ENCODE measurements around the gene SLC2A14.
"Not testable (repeated sequence)": the region's sequence is repeated elsewhere in the genome, so short reads cannot be mapped to it uniquely, and the experiment has no call there.

Gene SLC2A14

DNA sequence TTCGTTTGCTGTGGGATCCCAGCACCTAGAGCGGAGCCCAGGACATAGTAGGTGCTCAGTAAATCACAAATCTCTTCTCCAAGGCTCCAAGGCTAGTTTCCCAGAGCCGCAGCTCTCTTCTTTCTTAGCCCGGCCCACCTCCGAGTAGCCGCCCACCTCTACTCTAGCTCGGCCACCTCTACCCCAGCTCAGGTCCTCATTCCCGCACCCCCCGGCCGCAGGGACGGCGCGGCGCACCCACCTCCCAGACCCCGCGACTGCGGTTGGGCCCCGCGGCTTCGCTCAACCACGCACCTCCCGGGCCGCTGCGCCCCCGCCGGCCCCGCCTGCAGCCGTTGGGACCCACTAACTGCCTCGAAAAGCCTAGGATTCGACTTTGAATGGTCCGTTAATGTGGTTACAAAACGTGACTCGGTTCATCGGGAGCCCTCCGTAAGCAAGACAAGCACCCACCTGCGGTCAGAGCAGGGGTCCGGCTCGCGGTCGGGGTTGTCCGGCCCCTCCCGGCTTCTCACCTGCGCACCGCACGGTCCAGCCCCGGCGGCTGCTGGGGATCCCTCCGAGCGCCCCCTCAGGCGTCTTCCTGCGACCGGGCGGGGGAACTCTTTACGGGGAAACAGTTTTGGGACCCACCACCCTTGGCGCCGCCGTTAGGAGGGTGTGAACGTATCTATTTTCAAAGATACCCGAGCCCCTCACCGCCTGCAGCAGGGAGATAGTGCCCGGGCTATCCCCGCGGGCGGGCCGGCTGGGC is at the start of gene SLC2A14:
SLC2A14 (minus strand) TSS at position 350 of the 754 bp plus-strand sequence. CDS start 3,035 bp downstream, outside the sequence.
- no peak for DNase-seq (ENCODE audit: low read depth)

DNA sequence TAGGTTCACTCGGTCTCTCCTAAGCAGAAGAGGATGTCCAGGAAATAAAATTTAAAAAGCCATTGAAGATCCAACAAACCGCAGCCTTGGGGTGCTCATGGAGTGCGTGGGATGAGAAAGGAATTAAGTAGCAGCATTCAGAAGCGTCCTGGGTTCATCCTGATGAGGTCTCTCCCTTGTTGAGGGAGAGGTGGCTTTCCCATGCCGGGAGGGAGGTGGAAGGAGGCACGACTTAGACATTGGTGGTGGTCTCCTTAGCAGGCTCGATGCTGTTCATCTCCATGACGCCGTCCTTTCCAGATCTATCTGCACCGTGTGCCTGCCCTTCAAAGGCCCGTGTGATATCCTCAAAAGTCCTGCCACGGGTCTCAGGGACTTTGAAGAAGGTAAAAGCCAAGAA is 48.5 kb upstream of the SLC2A14 start:
- DNase-seq (ENCODE audit: low read depth): not testable (repeated sequence)

DNA sequence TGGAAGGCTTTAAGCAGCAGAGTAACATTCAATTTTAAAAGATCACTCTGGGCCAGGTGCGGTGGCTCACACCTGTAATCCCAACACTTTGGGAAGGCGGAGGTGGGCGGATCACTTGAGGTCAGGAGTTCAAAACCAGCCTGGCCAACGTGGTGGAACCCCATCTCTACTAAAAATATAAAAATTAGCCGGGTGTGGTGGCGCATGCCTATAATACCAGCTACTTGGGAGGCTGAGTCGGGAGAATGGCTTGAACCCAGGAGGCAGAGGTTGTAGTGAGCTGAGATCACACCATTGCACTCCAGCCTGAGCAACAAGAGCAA is 45.5 kb upstream of the SLC2A14 start:
- DNase-seq (ENCODE audit: low read depth): not testable (repeated sequence)

DNA sequence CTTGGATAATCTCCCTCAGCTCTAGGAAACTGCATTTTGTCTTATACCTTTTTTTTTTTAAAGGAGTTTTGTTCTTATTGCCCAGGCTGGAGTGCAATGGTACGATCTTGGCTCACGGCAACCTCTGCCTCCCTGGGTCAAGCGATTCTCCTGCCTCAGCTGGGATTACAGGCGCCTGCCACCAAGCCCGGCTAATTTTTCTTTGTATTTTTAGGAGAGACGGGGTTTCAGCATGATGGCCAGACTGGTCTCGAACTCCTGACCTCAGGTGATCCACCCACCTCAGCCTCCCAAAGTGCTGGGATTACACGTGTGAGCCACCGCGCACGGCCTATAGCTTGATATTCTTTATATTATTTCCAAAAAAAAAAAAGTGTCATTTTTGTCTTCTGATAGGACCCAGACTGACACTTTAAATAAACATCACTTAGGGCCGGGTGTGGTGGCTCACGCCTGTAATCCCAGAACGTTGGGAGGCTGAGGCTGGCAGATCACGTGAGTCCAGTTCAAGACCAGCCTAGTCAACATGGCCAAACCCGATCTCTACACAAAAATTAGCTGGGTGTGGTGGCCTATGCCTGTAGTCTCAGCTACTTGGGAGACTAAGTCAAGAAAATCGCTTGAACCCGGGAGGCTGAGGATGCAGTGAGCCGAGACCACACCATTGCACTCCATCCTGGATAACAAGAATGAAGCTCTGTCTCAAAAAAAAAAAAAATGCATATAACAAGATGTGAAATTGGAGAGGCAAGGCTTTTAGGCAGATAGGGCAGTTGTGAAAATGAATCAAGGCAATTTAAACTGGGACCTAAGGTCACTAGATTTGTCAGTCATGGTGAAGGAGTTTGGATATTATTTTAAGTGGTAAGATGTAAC is 44.9 kb upstream of the SLC2A14 start:
- no peak for DNase-seq (ENCODE audit: low read depth)

DNA sequence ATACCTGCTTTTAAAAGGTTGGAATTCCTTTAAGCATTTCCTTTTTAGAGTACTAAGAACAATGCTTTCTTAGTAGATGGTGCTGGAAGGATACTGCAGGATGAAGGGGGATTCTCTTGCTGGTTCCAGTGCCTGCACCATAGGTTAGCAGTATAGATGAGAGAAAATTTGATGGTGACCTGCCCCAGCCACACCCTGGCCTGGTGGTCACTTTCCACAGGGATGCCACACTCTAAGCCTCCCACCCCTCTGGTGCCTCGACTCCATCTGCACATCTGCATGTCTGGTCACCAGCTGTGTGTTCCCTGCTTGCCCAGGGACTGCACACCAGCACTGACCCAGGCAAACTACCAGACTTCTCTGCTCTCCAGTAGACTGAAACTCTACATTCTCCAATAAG is 44.2 kb upstream of the SLC2A14 start:
- DNase-seq (ENCODE audit: low read depth): no peak

DNA sequence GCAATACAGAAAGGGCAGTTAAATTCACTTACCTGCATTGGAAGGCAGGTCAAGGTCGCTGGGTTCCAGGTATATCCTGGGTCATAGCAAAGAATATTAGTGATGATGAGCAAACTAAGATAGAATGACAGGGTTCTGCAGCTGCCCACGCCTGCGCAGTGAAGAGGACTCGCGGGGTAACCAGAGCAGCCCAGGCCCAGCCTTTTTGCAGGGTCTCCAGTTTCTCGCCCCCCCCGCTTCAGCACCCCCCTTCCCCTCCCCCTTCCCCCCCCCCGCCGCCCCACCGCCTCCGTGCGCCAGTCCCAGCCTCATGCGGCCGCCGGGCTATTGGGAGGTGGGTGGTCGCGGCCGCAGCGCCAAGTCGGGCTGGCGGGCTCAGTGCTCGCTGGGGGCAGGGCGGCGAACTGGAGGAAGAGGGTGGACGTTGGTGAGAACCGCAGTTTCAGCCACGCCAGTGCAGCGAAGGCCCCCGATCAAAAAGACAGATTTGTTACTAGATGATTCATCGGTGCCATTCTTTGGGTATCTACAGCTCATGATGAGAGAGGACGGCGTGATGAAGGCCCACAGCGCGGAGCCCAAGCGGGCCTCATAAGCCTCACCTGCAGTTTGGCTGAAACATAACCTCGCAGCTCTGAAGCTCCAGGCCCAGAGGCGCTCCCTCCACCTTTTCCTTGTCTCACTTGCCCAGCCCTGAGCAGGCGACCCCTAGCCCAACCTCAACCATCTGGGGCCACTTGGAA is 43.1 kb upstream of the SLC2A14 start:
- peak; percentile 14 for DNase-seq (ENCODE audit: low read depth)

DNA sequence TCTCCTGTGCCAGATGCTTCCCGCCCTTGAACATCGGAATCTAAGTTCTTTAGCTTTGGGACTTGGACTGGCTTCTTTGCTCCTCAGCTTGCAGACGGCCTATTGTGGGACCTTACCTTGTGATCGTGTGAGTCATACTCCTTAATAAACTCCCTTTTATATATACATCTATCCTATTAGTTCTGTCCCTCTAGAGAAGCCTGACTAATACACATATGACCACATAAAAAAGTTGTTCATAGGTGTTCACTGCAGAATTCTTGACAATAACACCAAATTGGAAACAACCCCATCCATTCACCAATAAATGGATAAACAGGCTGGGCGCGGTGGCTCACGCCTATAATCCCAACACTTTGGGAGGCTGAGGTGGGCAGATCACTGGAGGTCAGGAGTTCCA is 37.4 kb upstream of the SLC2A14 start:
- not testable (repeated sequence) for DNase-seq (ENCODE audit: low read depth)

DNA sequence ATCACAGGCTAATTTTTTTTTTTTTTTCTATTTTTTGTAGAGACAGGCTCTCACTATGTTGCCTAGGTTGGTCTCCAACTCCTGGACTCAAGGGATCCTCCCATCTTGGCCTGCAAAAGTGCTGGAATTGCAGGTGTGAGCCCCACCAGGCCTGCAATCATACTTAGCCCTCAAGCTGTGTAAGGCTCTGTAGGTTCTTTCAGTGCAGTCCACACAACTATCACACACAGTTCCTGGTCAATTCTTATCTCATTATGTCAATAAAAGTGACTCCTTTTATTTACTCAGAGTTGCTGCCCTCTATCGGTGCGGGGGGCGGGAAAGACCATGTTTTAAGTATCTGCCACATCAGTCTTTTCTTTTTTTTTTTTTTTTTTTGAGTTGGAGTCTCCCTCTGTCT is 34.3 kb upstream of the SLC2A14 start:
- peak; percentile 63 for DNase-seq (ENCODE audit: low read depth)

DNA sequence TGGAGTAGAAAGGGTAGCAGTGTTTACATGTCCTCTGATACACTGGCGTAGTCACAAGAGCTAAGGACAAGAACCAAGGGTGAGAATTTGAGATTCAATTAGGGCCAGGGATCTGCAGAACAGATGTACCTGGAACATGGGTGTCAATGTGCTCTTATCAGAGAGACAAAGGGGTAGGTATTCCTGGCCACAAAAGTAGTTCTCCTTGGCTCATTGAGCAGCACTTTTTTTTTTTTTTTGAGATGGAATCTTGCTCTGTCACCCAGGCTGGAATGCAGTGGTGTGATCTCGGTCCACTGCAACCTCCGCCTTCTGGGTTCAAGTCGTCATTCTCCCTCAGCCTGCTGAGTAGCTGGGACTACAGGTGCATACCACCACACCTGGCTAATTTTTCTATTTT is 33.6 kb upstream of the SLC2A14 start:
- not testable (repeated sequence) for DNase-seq (ENCODE audit: low read depth)

DNA sequence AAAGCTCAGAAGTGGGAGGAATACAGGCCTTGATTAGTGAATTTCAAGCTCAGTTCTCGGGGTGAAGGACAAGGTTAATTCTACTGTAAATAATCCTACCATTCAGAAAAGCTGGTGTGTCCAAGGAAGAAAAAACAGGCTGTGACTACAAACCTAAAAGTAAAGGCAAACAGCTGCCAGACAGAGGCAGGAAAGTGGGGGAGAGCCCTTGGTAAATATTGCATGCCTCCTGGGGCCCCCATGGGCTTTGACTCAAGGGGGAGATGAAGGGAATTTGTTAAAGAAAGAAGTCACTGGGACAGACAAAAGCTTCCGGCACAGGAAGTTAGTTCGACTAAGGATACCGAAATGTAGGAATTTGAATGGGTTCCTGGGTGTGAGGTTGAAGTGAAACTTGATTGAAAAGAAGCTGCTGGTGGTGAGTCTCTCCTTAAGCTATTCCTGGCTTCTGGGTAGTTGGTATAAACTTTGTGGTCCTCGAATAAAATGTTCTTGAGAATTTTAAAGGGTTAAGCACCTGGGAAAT is 32.9 kb upstream of the SLC2A14 start:
- DNase-seq (ENCODE audit: low read depth): not testable (repeated sequence)

DNA sequence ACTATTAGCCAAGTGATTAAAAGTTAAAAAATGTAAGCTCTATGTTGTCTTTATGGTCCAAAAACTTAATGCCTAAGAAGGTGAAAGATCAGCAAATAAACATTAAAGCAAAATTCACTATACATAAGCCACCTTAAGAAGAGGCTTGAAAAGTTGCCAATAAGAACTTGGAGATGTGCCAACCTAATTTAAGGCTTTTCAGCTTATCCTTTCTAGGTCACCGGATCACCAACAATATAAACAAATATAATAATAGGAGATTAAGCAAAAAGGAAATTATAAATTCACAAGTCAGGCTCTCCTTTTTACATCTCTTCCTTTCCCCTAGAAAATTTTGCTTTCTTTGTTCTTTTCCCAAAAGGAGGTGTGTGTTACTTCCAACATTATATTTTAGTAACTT is 32.4 kb upstream of the SLC2A14 start:
- DNase-seq (ENCODE audit: low read depth): no peak

DNA sequence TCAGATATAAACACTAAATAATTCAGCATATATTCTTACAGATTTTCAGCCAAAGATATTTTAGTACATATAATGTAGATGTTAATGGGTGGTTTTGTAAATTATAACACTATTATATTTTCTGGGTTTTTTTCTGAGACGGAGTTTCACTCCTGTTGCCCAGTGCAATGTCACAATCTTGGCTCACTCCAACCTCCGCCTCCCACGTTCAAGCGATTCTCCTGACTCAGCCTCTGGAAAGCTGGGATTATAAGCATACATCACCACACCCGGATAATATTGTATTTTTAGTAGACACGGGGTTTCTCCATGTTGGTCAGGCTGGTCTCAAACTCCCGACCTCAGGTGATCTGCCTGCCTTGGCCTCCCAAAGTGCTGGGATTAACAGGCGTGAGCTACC is 29.7 kb upstream of the SLC2A14 start:
- not testable (repeated sequence) for DNase-seq (ENCODE audit: low read depth)

DNA sequence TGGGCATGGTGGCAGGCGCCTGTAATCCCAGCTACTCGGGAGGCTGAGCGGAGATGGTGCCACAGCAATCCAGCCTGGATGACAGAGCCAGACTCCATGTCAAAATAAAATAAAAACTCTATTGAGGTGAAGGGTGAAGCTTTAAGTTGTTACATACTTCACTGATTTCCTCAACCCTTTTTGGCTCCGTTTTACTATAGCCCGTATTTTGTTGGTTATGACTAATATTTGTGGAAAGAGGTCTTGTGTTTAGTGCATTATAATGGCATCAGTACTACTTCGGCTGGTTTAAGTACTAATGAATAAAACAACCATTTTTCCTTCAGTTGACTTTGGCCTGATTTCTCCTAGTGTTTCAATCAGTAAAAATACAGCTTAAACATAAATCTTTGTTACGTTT is 27.0 kb upstream of the SLC2A14 start:
- peak; percentile 19 for DNase-seq (ENCODE audit: low read depth)

DNA sequence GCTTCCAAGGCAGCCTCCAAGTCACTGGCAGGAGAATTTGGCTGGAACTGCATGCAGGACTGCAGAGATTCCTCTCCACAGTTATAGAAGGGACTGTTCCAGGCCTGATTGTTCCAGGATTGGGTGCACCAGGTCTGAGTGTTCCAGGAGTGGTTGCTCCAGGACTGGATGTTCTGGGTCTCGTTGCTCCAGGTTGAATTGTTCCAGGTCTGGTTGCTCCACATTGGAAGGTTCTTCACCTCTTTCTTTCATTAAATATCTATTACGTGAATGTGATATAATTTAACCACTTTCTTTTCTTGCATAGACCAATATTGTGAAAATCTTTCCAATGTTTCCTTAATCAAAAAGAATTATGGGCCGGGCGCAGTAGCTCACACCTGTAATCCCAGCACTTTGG is 24.0 kb upstream of the SLC2A14 start:
- not testable (repeated sequence) for DNase-seq (ENCODE audit: low read depth)

DNA sequence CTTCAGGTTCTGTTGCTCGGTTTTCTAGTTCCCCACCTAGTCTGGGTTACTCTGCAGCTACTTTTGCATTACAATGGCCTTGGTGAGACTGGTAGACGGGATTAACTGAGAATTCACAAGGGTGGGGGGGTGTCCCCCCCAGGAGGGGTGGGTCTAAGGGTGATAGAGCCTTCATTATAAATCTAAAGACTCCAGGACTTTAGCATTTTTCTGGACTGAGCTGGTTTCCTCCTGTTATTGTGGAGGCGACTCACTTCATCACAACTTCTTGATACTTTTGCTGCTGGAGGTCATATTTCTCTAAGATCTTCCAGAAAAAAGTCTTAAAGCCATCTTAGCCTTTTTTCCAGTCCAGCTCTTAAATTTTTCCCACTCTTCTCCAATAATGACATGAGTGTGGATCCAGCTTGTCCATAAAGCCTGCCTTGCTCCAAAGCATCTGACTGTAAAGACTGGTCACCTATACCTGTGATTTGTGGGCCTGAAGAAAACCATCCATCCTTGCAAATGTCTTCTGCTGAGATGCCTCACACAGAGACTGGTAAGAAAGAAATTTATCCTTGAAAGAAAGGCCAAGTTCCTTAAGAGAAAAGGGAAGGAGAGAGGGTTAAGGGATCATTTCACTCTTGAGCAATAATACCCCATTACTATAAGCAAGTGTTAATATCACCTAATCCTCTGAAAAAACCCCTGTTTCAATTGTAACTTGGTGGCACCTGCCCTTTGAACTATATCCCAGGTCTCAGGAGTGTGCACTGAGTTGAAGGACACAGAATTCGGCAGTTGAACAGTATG is 19.7 kb upstream of the SLC2A14 start:
- DNase-seq (ENCODE audit: low read depth): peak; percentile 35

DNA sequence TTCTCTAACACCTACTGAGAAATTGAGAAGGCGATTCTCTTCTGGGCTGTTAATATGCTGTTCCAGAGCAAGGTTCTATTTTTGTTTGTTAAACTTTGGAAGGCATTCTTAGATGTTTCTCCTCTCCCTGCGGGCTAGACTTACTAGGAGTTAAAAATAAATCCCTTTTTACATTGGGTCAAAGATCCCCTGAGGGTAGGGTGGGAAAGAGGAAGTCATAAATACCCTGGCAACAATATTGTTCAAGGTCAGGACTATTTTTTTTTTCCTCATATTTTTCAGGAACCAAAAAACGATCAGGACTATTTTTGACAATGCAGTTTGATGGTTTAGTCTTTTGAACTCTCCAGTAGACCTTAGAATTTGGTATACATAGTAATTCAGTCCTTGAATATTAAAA is 12.0 kb upstream of the SLC2A14 start:
- DNase-seq (ENCODE audit: low read depth): peak; percentile 19

DNA sequence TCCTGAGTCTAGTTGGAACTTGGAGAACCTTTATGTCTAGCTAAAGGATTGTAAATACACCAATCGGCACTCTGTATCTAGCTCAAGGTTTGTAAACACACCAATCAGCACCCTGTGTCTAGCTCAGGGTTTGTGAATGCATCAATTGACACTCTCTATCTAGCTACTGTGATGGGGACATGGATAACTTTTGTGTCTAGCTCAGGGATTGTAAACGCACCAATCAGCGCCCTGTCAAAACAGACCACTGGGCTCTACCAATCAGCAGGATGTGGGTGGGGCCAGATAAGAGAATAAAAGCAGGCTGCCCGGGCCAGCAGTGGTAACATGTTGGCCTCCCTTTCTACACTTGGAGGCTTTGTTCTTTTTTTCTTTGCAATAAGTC is 9.0 kb upstream of the SLC2A14 start:
- DNase-seq (ENCODE audit: low read depth): not testable (repeated sequence)

DNA sequence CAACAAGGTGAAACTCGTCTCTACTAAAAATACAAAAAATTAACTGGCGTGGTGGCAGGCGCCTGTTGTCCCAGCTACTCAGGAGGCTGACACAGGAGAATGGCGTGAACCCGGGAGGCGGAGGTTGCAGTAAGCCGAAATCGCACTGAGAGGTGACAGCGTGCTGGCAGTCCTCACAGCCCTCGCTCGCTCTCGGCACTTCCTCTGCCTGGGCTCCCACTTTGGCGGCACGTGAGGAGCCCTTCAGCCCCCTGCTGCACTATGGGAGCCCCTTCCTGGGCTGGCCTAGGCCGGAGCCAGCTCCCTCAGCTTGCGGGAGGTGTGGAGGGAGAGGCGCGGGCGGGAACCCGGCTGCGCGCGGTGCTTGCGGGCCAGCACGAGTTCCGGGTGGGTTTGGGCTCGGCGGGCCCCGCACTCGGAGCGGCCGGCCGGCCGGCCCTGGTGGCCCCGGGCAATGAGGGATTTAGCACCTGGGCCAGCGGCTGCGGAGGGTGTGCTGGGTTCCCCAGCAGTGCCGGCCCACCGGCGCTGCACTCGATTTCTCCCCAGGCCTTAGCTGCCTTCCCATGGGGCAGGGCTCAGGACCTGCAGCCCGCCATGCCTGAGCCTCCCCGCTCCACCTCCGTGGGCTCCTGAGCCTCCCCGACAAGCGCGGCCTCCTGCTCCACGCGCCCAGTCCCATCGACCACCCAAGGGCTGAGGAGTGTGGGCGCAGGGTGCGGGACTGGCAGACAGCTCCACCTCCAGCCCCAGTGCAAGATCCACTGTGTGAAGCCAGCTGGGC is 8.4 kb upstream of the SLC2A14 start:
- DNase-seq (ENCODE audit: low read depth): not testable (repeated sequence)

DNA sequence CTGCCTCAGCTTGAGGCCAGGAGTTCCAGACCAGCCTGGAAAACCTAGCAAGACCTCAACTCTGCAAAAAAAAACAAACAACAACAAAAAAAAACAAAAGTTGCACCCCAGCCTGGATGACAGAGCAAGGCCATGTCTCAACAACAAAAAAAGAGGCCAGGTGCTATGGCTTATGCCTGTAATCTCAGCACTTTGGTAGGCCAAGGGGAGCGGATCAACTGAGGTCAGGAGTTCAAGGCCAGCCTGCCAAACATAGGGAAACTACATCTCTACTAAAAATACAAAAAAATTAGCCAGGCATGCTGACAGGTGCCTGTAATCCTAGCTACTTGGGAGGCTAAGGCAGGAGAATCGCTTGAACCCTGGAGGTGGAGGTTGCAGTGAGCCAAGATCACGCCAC is 6.5 kb upstream of the SLC2A14 start:
- no peak for DNase-seq (ENCODE audit: low read depth)

DNA sequence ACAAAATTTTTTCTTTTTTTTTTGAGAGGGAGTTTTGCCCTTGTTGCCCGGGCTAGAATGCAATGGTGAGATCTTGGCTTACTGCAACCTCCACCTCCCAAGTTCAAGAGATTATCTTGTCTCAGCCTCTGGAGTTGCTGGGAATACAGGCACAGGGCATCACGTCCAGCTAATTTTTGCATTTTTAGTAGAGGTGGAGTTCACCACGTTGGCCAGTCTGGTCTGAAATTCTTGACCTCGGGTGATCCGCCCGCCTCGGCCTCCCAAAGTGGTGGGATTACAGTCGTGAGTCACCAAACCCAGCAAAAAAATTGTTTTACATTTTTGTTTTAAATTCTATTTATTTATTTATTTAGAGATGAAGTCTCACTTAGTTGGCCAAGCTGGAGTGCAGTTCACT is 4.7 kb upstream of the SLC2A14 start:
- no peak for DNase-seq (ENCODE audit: low read depth)

DNA sequence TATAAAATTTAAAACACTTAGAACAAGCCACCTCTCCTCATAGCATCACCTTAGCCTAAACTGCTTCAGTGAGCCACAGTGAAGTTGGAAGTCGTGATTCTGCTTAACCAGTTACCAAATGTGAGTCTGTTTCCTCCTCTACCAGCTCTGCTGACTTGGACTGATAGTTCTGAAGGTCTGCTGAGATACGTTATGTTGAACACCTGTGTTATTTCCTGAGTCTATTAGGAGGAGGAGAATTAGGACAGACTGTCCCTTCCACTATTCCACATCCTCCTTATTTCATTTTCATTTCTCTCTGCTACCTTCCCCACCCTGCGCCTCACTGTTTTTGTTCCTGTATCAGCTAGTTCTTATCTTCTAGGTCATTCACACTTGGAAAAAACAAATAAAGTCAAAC is 2.4 kb downstream of the SLC2A14 start:
- DNase-seq (ENCODE audit: low read depth): no peak

Measured in EH (cell line).